Measurements from ENCODE around the gene MAN2B2. TPM values are rescaled to one million over a fixed set of nuclear protein-coding genes. Genes with fewer than 3 reads are reported as not detected.

MAN2B2 gene
- total and polyA plus RNA-seq, 10 donors = 7.9 to 40.3 (median 31.8) TPM

DNA sequence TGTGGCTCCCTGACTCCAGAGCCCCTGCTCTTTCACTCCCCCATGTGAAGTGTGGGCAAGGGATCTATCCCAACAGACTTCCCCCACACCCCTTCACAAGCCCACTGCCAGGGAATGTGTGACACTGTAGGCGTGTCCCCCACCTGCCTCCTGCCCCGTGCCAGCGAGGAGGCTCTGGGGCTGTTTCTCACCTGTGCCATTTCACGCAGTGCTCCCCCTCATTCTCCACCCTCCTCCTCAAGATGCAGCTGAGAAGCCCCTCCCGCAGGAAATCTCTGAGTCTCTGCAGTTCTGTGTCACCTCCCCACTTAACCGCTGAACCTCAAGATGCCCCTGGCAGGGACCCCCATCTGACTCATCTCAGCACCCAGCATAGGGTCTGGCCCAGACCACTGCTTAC is 5.4 kb downstream of the MAN2B2 start:
- intact Hi-C loops (cut with DNase I; ENCODE audit: low total_unique reads) = no loop called here
- Histone ChIP-seq H3K9me3 (peaks cover 0 to 23% (median 14%) of the 10 kb centered on the region in 8 donors), H3K27ac (no peak overlapping the region), H3K27me3 (replicated peaks in 1 of 7) (no peaks in the 10 kb centered on the region), H3K4me1 (peaks cover 7 to 19% (median 10%) of the 10 kb centered on the region in 6 donors), H3K4me3 (no peak overlapping the region), H3K36me3 (peaks cover 4 to 91% (median 71%) of the 10 kb centered on the region in 6 donors)
- TF ChIP-seq POLR2AphosphoS5 (IDR thresholded peaks at IDR 0.05) = no peak
- no peak for TF ChIP-seq POLR2A (IDR thresholded peaks at IDR 0.05)
- TF ChIP-seq, protein P1, sequence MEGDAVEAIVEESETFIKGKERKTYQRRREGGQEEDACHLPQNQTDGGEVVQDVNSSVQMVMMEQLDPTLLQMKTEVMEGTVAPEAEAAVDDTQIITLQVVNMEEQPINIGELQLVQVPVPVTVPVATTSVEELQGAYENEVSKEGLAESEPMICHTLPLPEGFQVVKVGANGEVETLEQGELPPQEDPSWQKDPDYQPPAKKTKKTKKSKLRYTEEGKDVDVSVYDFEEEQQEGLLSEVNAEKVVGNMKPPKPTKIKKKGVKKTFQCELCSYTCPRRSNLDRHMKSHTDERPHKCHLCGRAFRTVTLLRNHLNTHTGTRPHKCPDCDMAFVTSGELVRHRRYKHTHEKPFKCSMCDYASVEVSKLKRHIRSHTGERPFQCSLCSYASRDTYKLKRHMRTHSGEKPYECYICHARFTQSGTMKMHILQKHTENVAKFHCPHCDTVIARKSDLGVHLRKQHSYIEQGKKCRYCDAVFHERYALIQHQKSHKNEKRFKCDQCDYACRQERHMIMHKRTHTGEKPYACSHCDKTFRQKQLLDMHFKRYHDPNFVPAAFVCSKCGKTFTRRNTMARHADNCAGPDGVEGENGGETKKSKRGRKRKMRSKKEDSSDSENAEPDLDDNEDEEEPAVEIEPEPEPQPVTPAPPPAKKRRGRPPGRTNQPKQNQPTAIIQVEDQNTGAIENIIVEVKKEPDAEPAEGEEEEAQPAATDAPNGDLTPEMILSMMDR (IDR thresholded peaks at IDR 0.05 in 8 of 11, conservative IDR thresholded peaks at IDR 0.05 in 3 of 11) = no peak
- no peak for DNase-seq
- WGBS, 5 donors = 95 to 99% (median 98%) methylated on average over 6 of the region's 6 CpGs

DNA sequence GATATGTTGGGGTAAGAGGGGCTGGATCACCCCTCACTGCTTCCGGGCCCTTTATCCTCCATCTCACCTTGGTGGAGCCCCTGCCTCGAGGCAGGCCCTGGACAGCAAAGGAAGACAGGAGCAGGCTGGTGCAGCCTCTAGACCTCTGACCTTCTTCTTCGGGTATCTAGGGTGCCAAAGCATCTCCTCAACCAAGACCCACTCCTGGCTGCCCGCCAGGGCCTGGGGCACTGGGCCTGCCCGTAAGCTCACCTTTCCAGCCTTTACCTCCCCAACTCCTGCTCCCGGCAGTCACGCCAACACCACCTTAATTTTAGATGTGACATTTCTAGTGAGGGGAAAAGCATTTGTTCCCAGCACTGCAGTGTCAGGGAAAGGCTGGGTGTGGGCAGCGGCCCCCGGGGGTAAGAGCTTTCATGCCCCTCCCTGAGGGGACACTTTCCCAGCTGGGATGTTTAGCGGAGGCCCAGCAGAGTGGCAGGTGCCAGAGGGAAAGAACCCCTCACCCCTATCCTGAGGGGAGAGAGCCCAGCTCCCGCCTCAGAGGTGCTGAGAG is 6.7 kb downstream of the MAN2B2 start:
- intact Hi-C loops (cut with DNase I; ENCODE audit: low total_unique reads) = no loop called here
- H3K9me3 ChIP-seq = peaks cover 0 to 24% (median 15%) of the 10 kb centered on the region in 8 donors
- WGBS, 5 donors = 94 to 98% (median 97%) methylated on average over 11 of the region's 11 CpGs
- DNase-seq = no peak
- no peaks in the 10 kb centered on the region for H3K27me3 ChIP-seq (replicated peaks in 1 of 7)
- TF ChIP-seq POLR2AphosphoS5 (IDR thresholded peaks at IDR 0.05) = no peak
- TF ChIP-seq, protein P1 (IDR thresholded peaks at IDR 0.05 in 8 of 11, conservative IDR thresholded peaks at IDR 0.05 in 3 of 11) = no peak
- TF ChIP-seq POLR2A (IDR thresholded peaks at IDR 0.05) = no peak
- H3K36me3 ChIP-seq = peaks cover 4 to 98% (median 72%) of the 10 kb centered on the region in 6 donors
- peaks cover 0 to 6% (median 0%) of the 10 kb centered on the region in 6 donors for H3K4me1 ChIP-seq
- no peak overlapping the region for H3K4me3 ChIP-seq
- H3K27ac ChIP-seq = no peak overlapping the region

DNA sequence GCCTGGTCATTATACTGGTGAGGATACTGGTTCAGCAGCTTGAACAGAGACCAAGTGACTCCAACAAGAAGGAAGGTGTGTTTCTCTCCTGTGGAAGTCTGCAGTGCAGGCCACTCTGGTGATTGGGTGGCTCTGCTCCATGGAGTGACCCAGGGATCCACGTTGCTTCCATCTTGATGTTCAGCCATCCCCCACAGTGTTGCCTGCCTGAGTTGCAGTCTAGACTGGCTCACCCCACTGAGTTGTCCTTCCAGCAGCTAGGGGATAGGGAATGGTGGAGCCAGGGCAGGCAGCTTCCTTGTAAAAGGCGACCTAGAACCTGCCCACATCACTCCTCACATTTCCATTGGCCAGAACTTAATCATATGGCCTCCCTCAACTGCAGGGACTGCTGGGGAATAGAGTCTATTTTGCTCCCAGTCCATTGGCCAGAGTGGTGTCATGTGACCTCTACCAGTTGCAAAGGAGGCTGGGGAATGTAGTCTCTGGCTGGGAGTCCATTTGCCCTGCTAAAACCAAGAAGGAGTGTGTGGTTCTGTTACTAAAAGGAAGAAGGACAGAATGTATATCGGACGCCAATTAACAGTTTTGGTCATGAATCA is 8.0 kb downstream of the MAN2B2 start:
- no peak for TF ChIP-seq POLR2A (IDR thresholded peaks at IDR 0.05)
- TF ChIP-seq, protein P1 (IDR thresholded peaks at IDR 0.05 in 8 of 11, conservative IDR thresholded peaks at IDR 0.05 in 3 of 11) = no peak
- TF ChIP-seq POLR2AphosphoS5 (IDR thresholded peaks at IDR 0.05) = no peak
- H3K36me3 ChIP-seq = peaks cover 4 to 98% (median 69%) of the 10 kb centered on the region in 6 donors
- H3K4me3 ChIP-seq = no peak overlapping the region
- WGBS, 5 donors = 91 to 99% (median 93%) methylated on average over 4 of the region's 4 CpGs
- no peaks in the 10 kb centered on the region for H3K4me1 ChIP-seq
- intact Hi-C loops (cut with DNase I; ENCODE audit: low total_unique reads) = no loop called here
- H3K27ac ChIP-seq = no peak overlapping the region
- no peak for DNase-seq
- peaks cover 0 to 24% (median 15%) of the 10 kb centered on the region in 8 donors for H3K9me3 ChIP-seq
- H3K27me3 ChIP-seq (replicated peaks in 1 of 7) = no peaks in the 10 kb centered on the region

DNA sequence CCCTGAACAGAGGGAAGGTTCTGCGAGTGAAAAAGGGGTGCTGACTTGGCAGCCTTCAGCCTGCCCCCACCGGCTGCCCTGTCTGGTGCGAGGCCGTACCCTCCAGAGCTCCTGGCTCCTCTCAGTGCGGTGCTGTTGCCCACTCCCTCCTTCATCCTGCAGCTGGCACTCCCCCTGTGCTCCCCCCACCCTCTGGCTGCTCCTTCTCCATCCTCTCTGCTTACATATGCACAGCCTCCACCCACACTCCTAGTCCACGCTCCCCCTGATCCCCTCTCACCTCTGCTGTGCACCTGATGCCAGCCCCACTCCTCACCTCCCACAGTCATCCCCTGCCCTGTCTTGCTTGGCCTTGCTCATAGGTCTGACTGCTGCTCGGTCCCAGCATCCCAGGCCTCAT is 9.9 kb downstream of the MAN2B2 start:
- Histone ChIP-seq H3K4me3 (no peak overlapping the region), H3K27ac (no peak overlapping the region), H3K36me3 (peaks cover 0 to 100% (median 73%) of the 10 kb centered on the region in 6 donors), H3K9me3 (peaks cover 0 to 24% (median 15%) of the 10 kb centered on the region in 8 donors), H3K4me1 (no peaks in the 10 kb centered on the region), H3K27me3 (replicated peaks in 1 of 7) (no peaks in the 10 kb centered on the region)
- TF ChIP-seq POLR2AphosphoS5 (IDR thresholded peaks at IDR 0.05) = no peak
- TF ChIP-seq, protein P1 (IDR thresholded peaks at IDR 0.05 in 8 of 11, conservative IDR thresholded peaks at IDR 0.05 in 3 of 11) = no peak
- WGBS, 5 donors = 94 to 98% (median 96%) methylated on average over 7 of the region's 7 CpGs
- intact Hi-C loops (cut with DNase I; ENCODE audit: low total_unique reads) = no loop called here
- DNase-seq = no peak
